ENCODE results near the gene P3H2. TPM values are rescaled to one million over a fixed set of nuclear protein-coding genes. Genes with fewer than 3 reads are reported as not detected.
A peak's percentile ranks its signal among the peaks of the same experiment; 100 is the strongest.

P3H2 gene
- total RNA-seq, 2 donors from 2014 or later: 285 to 322 TPM

DNA sequence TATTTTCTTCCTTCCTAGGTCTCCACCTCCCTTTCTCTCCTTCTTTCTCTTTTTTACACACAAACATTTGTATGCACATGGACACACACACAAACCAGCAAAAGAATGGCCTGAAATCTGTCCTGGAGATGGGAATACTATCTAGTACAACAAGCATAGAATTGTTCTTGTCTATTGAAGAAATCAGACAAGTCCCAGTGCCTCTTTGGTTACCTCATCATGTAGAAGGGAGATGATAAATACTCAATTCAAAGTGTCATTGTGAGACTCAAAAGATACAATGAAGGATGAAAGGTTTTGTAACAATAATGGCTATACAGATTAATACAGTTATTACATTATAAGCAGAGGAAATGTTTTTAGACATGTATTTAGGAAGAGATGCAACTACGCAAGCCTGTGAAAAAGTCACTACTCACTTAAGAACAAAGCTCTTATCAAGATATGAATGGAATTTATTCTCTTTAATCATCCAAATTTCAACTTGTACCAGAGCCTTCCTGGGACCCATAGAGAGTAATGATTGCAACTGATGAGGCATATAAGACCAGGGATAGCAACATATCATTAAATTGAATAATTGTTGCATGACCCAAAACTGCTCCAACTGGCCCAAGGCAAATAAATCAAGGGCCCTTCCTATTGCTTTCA lies 43.2 kb downstream of the P3H2 start:
- H3K36me3 ChIP-seq (ENCODE audit: control insufficient read depth, insufficient read depth, low read length): peaks cover 73% of the 10 kb centered on the region
- H3K27ac ChIP-seq (ENCODE audit: low read depth, low read length): peak overlapping the region; percentile 97
- Mint-ChIP-seq H3K27me3 (ENCODE audit: insufficient read depth) (no peaks in the 10 kb centered on the region), H3K27ac (no peak overlapping the region), H3K4me1 (peaks cover 25% of the 10 kb centered on the region), H3K36me3 (ENCODE audit: low read depth) (peaks cover 24% of the 10 kb centered on the region), H3K4me3 (no peak overlapping the region), H3K9me3 (no peaks in the 10 kb centered on the region)
- H3K9me3 ChIP-seq (ENCODE audit: control insufficient read depth, low read length): no peaks in the 10 kb centered on the region
- peaks cover 15% of the 10 kb centered on the region for H3K4me1 ChIP-seq (ENCODE audit: control insufficient read depth, insufficient read depth, low read length)
- DNase-seq: no peak
- H3K4me3 ChIP-seq (ENCODE audit: low read length): peak overlapping the region; percentile 18
- no peaks in the 10 kb centered on the region for H3K27me3 ChIP-seq (ENCODE audit: control insufficient read depth, insufficient read depth, low read length, poor library complexity, severe bottlenecking)
- no peak overlapping the region for H3K9ac ChIP-seq (ENCODE audit: extremely low read depth, low read length, poor library complexity, severe bottlenecking)
- no CpG with 5 or more reads among the region's 1 CpG for WGBS, 2 experiments (ENCODE audit: insufficient coverage in 1 of 2, insufficient read length in 1 of 2)
- TF ChIP-seq CTCF (conservative IDR thresholded peaks at IDR 0.05): no peak

DNA sequence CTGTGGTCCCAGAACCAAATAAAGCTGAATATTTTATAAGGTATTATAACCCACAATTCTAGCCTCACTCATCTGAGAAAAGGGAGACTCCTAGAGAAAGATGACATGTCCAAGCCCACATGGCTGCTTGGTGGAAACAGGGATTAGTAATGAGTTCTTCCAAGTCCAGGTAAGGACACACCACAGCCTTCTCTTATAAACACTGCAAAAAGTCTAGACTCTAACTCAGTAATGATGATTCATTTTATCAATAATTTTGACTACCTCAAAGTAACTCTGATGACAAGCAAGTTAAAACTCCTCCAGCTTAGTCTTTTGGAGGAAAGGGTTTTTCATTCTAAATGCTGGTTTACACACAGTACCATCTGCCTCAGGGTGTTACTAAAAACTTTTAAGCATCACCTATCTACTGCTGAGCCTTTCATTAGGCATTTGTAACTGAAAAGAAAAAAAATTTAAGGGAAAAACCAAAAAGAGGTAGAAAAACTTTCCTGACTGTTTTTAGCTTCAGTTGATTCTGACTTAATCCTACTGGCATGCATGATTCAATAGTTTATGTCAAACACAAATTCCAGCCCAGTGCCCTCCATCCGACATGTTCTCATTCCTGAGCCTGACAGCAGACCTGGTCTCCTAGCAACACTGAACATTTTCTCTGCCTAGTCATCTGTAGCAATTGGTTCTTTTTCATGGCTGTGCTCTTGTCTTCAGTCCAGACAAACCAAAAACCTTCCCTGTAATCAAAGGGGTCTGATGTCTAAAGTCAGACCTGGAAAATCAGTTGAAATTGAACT lies 43.9 kb downstream of the P3H2 start:
- Histone ChIP-seq H3K27me3 (ENCODE audit: control insufficient read depth, insufficient read depth, low read length, poor library complexity, severe bottlenecking) (no peaks in the 10 kb centered on the region), H3K9ac (ENCODE audit: extremely low read depth, low read length, poor library complexity, severe bottlenecking) (no peak overlapping the region), H3K4me1 (ENCODE audit: control insufficient read depth, insufficient read depth, low read length) (peaks cover 15% of the 10 kb centered on the region), H3K4me3 (ENCODE audit: low read length) (no peak overlapping the region), H3K27ac (ENCODE audit: low read depth, low read length) (peak overlapping the region; percentile 97), H3K9me3 (ENCODE audit: control insufficient read depth, low read length) (no peaks in the 10 kb centered on the region), H3K36me3 (ENCODE audit: control insufficient read depth, insufficient read depth, low read length) (peaks cover 70% of the 10 kb centered on the region)
- 86% methylated on average over 1 of the region's 1 CpG; no CpG with 5 or more reads in 1 of the 2 experiments for WGBS, 2 experiments (ENCODE audit: insufficient coverage in 1 of 2, insufficient read length in 1 of 2)
- no peak overlapping the region for H3K4me3 Mint-ChIP-seq
- H3K9me3 Mint-ChIP-seq: no peaks in the 10 kb centered on the region
- peak; percentile 57 for DNase-seq
- no peak overlapping the region for H3K27ac Mint-ChIP-seq
- H3K4me1 Mint-ChIP-seq: peaks cover 22% of the 10 kb centered on the region
- H3K36me3 Mint-ChIP-seq (ENCODE audit: low read depth): peaks cover 20% of the 10 kb centered on the region
- TF ChIP-seq CTCF (conservative IDR thresholded peaks at IDR 0.05): no peak
- H3K27me3 Mint-ChIP-seq (ENCODE audit: insufficient read depth): no peaks in the 10 kb centered on the region

DNA sequence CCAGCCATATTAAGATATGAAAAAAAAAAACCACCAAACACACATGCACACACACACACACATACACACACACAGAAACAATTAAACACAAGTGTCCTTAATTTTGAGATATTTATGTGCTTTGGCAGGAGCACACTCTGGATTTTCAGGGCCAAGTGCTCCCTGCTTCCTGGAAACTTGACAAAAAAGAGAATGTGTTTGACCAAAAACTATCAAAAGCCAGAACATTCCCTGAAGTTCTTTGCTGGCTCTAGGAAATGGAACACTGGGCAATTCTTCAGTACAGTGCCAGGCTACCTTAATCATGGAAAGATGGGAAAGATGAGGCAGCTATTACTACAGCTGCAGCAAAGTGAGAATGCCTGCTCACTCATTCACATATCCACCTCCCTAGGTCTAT lies 44.6 kb downstream of the P3H2 start:
- H3K27me3 Mint-ChIP-seq (ENCODE audit: insufficient read depth): no peaks in the 10 kb centered on the region
- no peak overlapping the region for H3K4me3 Mint-ChIP-seq
- TF ChIP-seq CTCF (conservative IDR thresholded peaks at IDR 0.05): no peak

More for the DNA sequence above, 44.6 kb downstream of the P3H2 start:
- no peak for DNase-seq
- Mint-ChIP-seq H3K27ac (no peak overlapping the region), H3K36me3 (ENCODE audit: low read depth) (peaks cover 17% of the 10 kb centered on the region), H3K4me1 (peaks cover 27% of the 10 kb centered on the region), H3K9me3 (no peaks in the 10 kb centered on the region)
- Histone ChIP-seq H3K4me3 (ENCODE audit: low read length) (no peak overlapping the region), H3K27me3 (ENCODE audit: control insufficient read depth, insufficient read depth, low read length, poor library complexity, severe bottlenecking) (no peaks in the 10 kb centered on the region), H3K36me3 (ENCODE audit: control insufficient read depth, insufficient read depth, low read length) (peaks cover 70% of the 10 kb centered on the region), H3K4me1 (ENCODE audit: control insufficient read depth, insufficient read depth, low read length) (peaks cover 15% of the 10 kb centered on the region), H3K27ac (ENCODE audit: low read depth, low read length) (peak overlapping the region; percentile 97), H3K9ac (ENCODE audit: extremely low read depth, low read length, poor library complexity, severe bottlenecking) (no peak overlapping the region), H3K9me3 (ENCODE audit: control insufficient read depth, low read length) (no peaks in the 10 kb centered on the region)

Data from endodermal cell (in vitro differentiated cells).